Activated CD8-positive, alpha-beta memory T cell treated with anti-CD3 and anti-CD28 coated beads, Interleukin-2, amount 50 U/mL, for 1 hour (primary cell): ENCODE results near the gene PRPF19.

Experiments
- DNase-seq: peaks from one replicate; pipeline ENCODE4 v3.0.0-alpha.2; 2020; ENCODE audit errors: extremely low read depth

Gene PRPF19

DNA sequence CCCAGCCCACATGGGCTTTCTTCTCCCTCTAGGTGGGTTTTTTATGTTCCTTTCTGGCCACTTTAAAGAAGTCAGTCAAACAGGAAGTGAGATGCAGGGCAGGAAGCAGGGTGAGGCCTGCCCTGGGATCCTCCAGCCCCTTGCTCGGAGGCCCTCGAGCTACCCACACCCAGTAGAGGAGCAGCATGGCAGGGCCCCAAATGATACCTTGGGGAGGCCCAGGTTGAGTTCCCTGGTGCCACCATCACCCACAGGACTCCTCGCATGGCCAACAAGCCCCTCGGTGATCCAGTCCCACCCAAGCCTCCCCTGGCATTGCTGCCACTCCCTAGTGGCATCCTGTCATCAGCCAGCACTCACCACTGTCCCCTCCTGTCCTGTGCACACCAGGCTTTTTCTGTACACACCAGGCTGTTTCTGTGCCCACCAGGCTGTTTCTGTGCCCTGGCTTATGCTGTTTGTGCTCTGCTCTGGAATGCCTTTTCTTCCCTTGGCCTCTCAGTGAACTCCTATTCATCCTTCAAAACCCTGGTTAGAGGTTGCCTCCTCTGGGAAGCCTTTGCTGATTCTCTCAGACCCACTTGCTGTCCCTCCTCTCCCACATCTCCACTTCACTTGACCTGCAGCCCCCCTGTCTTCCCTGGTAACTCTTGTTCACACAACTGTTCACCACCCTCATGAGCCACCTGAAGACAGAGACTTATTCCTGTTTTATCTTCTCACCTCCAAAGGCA lies 47.5 kb downstream of the PRPF19 start:
- DNase-seq: no peak

DNA sequence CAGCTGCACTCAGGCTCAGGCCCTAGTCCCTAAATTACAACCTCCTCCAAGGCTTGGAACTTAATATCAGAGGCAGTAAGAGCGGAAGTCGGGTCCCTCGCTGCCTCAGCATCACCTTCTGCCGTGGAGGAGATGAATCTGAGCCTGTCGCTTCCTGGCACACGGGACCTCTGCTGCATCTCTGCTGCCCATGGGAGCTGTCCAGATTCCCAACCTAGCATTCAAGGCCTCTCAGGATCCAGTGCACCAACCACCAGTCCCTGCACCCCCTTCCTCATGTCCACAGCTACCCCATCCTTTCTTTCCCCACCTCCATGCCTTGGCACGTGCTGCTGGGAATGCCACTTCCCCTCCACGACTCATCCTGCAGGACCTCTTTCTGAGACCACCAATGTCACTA lies 48.1 kb downstream of the PRPF19 start:
- no peak for DNase-seq

DNA sequence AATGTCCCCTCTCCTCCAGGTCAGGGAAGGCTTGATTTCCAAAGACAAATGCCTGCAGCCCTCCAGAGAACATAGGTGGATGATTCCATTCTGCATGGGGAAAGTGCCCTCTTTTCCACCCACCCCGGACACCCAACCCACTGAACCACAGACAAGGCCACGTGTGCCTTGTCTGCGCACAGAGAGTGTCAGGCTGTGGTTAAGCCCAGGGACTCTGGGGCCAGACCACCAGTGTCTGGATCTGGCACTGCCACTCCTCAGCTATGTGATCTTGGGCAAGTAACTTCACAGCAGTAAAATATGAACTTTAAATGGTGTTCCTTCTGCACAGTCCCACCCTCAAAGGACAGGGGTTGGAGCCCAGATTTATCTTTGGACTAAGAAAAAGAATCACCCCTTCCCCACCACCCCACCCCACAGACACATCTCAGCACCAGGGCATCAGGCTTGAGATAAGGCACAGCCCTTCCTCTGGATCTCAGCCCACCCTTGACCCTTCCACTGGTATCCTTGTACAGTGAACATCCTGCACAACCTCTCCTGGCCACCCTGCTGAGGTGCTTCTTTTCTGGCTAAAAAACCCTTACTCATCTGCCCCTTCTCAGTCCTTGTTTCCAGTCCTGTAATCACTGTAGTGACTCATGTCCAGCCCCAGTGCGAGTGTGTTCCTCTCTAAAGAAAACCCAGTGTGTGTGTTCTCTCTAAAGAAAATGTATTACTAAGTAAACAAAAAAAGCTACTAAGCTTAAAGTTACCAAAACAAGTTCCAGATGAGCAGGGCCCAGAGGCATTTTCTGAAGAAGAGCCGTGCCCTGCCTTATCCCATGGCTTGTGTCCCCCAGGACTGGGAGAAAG lies 48.8 kb downstream of the PRPF19 start:
- DNase-seq: no peak

DNA sequence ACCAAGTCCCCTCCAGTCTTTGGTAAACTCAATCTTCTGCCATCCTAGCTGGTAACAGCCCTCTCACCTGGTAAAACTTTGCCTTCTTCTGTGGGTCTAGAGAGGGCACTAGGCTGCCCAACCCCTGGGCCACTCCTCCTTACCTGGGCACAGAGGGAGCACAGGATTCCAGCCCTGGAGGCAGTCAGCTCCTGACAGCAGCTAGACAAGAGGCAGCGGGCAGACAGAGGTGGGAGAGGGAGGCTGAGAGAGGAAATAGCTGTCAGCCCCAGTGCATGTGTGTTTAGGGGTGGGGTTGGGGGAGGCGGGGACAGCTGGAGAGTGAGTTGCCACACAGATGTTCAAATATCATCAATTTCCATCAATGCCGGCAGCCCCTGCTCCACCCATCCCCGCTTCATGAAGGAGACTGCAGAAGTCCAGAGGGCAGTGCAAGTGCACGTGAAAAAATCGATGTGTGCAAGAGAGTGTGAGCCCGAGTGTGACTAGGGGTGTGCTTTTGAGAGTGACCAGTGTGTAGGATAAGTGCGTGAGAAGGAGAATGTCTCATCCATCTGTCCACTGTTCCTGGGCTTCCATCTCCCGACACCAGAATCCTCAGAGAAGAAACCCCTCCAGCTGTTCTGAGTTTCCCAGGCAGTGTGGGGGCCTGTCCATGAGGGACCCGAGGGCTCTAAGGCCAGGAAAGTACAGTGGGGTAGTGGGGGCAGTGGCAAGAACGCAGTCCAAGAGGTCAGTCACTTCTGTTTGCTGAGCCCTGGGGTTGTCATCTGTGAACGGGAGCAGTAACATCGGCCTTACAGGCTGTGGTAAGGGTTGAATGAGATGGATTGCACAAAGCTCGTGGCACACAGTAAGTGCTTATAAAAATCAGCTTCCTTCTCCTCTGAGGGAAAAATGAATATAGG lies 50.4 kb downstream of the PRPF19 start, which contains the start of gene PTGDR2:
TSS of gene PTGDR2 (minus strand) at position 225 of the 908 bp plus-strand sequence. CDS start 2,228 bp downstream, outside the sequence.
- DNase-seq: no peak

DNA sequence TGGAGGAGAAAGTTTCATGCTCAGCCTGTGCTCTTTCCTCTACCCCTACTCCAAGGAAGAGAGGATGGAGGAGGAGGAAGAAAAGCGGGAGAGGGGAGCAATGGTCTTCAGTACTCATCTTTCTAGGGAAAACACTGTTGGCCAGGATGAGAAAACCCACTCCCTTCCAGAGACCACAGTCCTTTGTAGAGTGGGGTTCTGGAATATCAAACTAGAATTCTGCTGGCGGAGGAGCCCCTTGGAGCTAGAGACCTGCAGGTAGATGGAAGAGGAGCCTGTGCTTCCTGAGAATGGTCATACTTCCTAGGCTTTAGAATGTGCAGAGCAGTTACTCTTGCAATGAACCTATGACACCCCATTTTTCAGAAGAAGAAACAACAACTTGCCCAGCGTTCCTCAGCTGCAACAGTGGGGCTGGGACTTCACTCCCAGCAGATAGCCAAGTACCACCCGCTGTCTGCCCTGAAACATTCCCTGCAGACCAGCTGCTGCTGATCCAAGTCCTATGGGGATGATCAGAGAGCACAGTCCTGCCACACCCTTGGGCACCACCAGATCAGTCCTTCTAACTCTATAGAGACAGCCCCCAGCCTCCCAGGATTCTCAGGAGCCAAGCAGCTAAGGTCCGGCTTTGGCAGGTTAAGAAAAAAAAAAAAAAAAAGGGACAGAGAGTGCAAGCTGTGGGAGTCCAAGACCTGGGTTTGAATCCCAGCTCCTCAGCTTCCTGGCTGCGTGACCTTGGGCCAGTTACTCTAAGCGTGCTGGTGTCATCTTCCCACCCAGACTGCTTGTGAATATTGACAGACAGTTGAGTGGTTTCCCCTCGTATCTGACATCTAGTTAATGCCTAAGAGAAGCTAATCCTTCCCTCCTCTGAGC lies 51.3 kb downstream of the PRPF19 start:
- no peak for DNase-seq

DNA sequence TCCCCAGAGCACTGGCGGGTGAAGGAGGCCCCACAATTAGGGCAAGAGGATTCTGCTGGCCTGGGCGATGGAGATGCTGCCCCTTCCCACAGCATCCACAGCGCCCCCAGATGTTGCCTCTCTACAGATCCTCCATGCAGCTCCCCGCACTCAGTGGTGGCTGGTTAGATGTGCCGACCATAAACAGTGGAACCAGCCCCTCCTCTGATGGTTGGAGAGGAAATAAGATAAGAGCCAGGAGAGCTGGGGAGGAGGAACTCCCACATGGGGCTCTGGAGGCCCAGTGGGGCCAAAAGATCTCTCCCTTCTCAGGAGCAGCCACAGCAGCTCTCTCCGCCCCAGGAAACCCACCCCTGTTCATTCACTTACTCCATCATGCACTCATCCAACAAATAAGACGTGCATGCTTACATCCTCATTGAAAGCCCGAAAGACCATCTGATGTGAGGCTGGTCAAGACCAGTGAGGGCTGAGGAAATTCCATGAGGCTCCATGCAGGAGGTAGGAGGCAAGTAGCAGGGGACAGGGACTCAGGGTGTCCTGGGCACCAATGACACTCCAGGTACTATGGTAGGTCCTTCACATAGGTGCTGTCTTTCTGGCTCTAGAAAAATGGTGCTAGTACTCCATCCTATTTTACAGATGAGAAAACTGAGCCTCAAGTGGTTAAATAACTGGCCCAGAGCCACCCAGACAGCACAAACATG lies 52.1 kb downstream of the PRPF19 start:
- DNase-seq: no peak

DNA sequence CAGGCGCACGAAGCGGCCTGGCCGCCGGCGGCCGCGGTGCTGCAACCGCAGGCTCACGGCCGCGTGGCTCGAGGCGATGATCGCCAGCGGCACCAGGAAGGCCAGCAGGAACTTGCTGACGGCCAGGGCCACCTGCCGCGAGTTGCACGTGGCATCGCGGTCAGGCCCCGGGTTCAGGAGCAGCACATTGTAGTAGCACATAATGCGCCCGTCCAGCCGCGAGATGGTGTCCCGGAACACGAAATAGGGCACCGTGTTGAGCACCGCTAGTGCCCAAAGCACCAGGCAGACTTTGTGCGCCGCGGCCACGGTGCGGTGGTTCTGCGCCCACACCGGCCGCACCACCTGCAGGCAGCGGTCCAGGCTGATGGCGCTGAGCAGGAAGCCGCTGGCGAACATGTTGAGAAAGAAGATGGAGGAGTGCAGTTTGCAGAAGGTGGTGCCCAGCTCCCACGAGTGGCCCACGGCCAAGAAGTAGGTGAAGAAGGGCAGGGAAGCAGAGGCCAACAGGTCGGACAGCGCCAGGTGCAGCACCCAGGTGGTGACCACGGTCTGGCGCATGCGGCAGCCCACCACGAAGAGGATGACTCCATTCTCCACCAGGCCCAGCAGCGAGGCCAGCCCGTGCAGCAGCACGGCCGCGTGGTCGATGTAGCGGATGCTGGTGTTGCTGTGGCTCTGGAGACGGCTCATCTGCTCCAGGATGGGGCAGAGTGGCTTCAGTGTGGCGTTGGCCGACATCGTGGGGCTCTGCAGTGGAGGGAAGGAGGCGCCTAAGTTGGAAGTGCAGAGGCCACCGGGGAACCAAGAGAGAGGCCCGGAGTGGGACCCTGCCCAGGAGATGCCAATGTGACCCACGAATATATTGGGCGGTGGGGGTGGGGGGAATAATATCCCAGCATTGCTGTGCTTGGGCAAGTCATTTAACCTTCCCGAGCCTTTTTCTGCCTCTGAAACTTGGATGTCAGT lies 53.1 kb downstream of the PRPF19 start:
- DNase-seq: no peak

DNA sequence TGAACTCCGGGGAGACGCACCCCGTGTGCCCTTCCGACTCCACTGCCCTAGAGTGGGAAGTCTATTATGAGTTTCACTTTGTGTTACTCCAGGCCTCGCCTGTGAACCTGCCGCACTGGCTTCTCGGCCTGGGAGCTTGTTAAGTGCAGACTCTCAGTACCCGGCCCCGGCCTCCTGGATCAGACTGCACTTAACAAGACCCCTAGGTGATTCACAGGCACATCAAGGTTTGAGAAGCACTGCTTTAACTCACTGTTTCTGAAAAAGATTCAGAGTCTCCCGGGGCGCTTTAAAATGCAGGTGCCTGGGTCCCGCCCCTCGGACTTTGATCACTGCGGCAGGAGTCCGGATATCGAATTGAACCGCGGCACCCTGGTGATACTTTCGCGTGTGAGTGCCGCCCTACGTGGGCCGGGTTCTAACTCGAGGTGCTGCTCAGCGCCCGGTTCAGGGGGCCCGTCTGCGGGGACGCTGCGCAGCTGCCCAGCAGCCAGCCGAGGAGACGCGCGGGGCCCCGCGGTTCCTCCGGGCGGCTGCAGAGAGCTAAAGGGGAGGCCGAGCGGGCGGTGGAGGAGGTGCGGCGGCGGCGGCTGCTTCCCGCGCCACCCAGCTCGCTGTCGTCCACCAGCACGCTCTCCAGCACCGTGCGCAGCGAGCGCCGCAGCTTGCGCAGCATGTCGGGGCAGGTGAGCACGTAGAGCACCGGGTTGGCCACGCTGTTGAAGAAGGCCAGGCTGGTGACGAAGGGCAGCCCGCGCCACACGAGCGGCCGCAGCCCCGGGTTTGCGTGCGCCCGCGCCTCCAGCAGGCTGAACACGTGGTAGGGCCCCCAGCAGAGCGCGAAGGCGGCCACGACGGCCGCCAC lies 54.0 kb downstream of the PRPF19 start:
- no peak for DNase-seq

DNA sequence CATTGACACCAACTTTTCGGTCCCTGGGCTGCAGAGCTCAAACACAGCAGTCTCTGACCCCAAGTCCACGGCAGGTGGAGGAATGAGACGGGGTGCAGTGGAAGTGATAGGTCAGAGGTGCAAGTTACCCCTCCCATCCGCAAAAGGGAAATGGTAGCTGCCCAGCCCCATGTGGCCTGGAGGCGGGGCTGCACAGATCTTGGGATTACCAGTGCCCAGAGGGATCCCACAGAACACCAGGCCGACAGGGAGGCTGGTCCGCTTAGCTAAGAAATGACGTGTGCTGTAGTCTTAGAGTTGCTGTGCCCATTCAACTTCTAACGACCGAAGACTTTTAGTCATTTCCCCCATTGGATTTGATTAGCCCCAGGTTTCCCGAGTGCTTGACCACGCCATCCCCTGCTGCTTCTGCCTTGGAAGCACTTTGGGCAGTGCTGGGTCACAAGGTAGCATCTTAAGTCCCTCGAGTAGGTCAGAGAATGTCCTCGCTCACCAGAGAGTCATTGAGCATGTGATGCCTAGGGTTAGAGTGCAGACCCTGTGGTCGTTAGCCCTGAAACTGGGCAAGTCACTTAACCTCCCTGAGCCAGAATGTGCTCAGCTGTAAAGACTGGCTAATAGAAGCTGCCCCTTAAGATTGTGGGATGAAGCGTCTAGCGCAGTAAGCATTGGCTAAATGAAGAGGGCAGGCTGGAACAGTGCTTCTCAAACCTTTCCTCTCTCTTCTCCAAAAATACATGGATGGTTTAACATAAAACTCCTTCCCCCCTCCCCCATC lies 54.9 kb downstream of the PRPF19 start:
- DNase-seq: no peak

DNA sequence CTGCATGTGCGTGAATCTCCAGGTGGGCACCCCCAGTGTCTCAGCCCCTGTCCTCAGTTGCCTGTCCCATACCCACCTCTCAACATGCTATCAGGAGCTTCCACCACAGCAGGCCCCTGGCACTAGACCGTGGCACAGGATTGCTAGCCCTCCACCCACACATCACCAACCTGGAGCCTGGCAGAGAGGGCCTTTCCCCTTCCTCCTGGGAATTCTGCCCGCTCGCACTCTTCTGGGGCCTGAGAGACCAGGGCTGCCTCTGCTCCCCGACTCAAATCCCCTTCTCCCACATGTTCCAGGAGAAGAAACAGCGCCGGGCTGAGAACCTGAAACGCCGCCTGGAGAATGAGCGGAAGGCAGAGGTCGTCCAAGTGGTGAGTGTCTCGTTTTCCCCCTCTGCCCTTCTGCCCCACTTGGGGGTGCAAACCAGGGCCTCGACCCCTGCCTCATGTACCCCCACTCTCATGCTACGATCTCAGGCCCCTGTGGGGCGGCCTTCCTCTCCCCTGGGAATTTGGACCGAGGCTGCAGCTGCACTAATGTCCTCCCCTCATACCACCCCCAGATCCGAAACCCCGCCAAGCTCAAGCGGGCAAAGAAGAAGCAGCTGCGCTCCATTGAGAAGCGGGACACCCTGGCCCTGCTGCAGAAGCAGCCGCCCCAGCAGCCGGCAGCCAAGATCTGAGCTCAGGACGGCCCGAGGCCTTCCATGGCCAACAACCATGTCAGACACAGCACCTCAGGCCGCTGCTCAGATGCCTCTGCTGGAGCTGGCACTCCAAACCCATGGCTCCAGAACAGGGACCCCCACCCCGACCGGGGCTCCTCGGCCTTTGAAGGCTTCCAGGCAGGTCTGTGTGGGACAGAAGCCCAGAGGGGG lies 56.5 kb downstream of the PRPF19 start:
- DNase-seq: no peak

DNA sequence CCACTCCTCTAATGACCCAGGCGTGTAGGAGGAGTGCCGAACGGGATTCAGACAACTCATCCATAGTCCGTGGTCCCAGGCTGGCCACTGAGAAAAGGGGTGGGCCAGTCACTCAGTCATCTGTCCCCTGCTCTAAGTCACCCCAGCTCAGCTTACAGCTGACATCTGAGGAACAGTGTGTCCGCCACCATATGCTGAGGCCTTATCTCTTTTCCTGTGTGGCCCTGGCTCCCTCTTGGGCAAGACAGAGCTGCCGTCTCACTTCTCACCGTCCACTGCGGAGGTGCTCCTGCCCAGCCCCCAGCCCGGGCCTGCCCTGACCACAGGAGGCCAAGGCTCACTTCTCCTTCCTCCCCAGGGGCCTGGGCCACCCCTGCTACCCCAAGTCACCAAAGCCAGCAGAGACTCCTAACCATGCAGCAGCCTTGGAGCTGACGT lies 57.7 kb downstream of the PRPF19 start:
- DNase-seq: no peak

DNA sequence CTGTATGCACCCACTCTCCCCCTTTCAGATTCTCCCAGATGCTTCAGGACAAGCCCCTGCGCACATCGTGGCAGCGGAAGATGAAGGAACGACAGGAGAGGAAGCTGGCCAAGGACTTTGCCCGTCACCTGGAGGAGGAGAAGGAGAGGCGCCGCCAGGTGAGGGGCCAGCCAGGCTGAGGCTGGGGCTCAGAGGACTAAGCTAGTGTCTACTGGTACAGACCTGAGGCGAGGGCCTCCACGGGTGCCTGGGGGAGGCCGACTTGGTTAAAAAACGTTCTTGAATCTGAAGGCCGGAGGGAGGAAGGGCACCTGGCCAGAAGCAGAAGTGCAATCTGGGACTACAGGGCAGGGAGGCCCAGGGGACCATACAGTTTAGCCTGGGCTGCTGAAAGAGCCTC lies 58.5 kb downstream of the PRPF19 start:
- DNase-seq: no peak

DNA sequence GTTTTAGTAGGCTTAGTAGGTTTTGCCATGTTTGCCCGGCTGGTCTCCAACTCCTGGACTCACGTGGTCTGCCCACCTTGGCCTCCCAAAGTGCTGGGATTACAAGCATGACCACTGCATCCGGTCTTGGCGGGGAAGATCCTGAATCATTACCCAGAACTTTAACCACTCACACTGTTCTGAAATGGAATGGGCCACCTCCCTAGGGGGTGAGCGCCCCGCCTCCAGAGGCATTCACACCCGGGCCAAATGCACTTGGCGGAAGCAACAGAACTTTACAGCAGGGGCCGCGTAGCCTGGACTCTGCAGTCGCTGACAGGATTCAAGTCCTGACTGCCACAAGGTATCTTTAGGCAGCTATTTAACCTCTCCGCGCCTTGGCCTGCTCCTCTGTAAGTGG lies 59.1 kb downstream of the PRPF19 start:
- no peak for DNase-seq

DNA sequence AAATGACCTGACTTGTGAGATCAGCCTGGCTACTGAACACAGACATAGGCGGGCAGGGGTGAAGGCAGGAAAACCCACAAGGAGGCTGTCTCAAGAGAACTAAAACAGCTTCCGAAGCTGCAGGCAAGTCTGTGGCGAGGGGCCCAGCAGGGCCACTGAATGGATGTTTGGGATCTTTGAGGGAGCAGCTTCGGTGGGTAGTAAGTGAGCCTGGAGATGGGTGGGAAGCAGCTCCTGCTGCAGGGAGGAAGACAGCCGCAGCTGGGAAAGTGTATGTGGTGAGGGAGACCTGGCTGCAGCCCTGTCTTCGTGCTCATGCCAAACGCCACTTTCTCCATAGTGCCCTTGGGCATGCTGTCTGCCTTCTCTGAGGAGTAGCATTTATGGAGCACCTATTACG lies 61.0 kb downstream of the PRPF19 start:
- no peak for DNase-seq

DNA sequence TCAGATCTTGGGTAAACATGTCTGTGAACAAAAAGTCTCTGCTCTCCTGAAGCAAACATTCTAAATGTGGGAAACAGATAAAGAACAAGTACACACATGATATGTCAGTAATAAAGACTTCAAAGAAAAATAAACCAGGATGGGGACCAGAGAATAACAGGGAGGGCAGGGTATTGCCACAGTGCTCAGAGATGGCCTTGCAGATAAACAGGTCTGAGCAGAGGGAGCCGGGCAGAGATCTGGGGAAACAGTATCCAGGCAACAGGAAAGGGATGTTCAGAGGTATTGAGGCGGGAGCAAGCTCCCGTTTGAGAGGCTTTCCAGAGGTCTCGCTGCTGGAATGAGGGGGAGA lies 61.5 kb downstream of the PRPF19 start:
- no peak for DNase-seq

DNA sequence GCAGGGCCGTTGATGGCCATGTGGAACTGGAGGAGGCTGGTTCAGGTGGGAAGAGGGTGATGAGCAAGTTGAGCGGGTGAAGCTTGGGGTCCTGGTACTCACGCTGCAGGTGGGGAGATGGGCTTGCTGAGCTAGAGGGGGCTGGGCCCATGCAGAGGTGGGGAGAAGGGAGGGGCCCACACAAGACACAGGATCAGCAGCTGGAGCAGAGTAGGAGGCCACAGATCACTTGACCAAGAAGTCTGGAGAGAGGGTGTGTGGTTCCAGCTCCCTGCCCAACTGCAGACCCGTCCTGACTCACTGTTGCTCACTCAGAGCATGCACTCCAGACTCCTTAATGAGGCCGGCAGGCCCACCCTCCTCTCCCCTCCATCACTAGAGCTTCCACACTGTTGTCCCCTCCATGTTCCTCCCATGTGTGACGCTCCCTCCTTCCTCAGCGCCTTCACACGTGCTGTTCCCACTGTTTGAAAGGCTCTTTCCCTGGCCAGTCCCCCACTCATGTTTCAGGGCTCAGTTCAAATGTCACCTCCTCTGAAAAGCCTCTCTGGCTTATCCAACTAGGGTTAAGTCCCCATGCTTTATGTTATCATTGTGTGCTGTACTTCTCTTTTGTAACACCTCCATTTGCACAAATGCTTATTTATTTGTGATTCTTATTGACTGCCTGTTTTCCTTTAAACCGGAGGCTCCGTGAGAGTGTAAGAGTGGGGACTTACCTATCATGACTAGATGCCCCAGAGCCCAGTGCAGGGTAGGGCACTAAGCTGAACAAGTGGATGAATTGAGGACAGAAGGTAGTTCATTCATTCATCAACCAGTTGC lies 62.1 kb downstream of the PRPF19 start:
- no peak for DNase-seq
